GM21515 (cell line): ENCODE results near the gene TIAM2.
"Not testable (repeated sequence)": the region's sequence is repeated elsewhere in the genome, so short reads cannot be mapped to it uniquely, and the experiment has no call there.

Experiments
- ATAC-seq: cut with Tn5 transposase; IDR thresholded peaks from one replicate; pipeline ENCODE4 v1.9.1; 2021; ENCODE audit not compliant: unreplicated experiment

Gene TIAM2

DNA sequence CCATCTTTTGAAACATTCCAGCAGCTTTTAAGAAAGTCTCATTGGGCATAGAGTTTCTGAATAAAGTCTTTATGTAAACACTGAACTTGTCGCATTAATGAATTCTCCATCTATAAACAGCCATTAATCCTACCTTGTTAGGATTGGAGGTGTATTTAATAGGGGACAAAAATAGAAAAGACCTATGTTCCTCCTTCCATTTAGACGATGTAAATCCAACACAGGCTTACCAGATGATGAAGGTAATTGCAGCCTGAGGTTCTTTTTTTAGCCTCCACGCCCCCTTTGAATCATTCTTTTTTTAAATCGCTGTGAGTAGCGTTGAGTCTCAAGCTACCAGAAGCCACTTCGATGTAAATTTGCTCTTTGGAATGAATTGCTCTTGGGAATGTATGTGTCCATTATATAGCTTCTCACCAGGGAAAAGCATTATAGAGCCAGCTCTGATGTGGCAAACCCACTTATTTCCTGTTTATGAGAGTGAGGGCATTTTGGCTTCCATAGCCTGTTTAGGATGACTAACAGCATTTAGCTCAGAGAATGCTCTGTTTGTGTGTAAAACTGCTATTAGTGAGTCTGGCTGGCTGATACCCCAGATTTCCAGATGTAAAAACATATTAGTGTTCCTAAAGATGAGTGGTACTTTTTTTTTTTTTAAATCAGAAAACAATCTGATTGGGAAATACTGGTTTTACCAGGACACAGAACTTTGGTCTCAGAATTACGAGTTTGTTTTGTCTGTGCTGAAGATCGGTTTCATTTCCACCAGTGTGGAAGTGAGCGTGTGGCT lies 193.8 kb downstream of the TIAM2 start:
- ATAC-seq: no peak

DNA sequence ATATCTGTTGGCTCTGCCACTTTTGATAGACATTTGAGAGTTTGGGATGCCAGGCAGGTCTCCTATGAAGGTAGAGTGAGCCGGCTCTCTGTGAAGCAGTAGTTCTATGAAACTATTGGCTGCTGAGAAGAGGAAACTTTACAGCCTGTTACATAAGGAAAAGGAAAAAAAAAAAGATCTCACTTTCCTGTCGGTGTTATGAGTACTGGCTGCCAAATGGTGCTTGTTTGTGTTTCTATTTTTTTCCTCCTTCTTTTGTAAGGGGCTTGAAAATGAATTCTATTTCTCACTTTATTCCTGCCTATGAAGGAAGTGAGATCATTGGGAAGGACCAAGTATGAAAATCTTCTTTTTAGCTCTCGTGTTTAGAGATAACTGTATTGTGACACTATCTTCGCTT lies 195.6 kb downstream of the TIAM2 start:
- no peak for ATAC-seq

DNA sequence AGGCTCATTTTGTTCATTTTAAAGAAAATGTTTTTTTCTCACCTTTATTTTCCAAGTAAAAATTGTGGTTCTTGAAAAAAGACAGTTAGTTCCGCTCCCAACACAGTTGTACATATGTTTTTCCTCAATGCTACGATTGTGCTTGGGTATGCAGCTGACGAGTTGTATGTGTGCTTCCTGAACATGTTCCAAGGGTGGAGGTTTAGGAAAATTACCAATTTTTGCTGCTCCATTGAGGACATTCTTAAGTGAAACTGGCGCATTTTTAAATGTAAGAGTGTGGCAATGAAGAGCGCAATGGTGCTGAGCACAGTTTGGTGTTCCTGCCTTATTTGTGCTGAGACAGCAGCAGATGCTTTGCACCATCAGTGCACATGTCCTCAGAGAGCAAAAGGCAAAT lies 198.4 kb downstream of the TIAM2 start:
- no peak for ATAC-seq

DNA sequence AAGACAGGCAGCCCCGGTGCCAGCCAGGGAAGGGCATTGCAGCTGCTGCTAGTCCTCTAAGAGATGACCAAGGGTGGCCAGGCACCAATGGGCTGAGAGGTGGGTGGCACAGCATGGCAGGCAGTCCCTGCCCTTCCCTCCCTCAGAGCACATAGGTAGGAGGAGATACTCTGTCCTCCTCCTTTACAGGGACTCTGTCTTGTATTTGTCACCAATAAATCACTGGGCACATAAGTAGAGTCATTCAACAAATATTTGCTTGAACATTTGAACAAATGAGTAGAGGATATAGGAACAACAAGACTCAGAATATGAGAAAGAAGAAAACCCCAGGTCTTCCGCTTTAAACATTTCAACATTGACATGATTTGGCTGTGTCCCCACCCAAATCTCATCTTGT lies 199.3 kb downstream of the TIAM2 start:
- ATAC-seq: no peak

DNA sequence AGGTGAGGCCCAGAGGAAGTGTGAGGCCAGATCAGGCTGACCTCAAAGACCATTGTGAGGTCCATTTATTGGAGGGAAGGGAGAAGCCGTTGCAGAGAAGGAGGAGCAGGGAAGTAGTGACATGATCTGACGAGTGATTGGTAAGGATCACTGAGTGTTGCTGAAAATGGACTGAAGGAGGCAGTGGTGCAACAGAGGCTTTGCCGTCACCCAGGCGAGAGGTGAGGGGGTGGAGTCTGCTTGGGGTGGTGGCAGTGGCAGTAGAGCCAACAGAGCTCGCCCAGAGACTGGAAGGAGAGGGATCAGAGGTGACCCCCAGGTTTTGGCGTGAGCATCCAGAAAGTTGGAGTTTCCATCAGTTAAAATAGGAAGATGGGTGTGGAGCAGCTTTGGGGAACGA lies 200.8 kb downstream of the TIAM2 start:
- no peak for ATAC-seq

DNA sequence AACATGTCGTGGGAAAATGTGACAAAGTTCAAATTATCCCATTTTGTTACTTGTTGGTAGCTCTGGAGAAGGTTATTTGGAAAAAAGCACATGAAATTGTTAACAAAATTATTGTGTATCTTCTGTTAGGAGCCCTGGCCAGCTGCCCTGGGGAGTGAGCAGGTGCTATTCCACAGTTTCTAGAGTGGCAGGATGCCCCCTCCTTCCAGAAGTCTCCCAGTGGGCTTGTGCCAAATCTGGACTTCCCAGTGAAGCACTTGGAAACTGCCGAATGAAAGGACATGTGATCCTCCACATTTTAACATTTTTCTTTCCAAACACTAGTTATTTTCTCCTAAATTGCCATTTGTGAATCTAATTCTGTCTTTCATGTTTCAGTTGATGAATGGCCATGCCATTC lies 201.8 kb downstream of the TIAM2 start:
- no peak for ATAC-seq

DNA sequence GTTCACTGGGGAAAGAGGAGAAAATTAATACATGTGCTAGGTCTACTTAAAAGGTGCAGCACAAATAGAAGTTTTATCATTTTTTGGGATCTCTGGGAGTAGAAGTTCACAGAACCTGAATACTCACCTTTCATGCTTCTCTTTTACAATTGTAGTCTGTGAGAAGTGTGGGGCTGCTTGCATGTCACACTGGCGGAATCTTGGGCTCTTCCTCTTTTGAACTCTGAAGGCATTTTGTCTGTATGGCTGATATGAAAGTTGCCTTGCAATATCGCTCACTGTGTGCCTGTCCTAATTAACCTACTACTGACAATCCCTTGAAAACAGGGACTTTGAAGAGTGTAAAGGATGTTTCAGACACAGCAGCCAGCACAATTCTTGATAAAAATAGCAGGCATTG lies 202.8 kb downstream of the TIAM2 start:
- ATAC-seq: no peak

DNA sequence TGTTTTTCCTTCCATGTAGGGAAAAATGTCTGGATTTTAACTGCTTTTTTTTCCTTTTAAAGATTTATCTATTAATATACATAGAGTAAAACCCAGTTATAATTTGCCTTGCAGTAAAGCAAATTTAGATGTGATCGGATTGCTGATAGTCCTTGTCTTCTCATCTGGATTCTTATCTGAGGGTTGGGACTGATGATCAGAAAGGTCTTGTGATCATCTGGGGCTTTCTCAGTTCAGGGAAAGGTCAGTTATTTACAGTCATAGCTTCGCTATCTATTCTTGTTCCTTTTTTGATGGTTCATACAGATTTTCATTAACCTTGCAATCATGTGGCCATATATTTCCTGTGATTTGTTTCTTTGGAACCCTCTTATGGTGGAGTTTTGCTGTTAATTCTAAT lies 204.9 kb downstream of the TIAM2 start:
- peak; percentile 60 for ATAC-seq

DNA sequence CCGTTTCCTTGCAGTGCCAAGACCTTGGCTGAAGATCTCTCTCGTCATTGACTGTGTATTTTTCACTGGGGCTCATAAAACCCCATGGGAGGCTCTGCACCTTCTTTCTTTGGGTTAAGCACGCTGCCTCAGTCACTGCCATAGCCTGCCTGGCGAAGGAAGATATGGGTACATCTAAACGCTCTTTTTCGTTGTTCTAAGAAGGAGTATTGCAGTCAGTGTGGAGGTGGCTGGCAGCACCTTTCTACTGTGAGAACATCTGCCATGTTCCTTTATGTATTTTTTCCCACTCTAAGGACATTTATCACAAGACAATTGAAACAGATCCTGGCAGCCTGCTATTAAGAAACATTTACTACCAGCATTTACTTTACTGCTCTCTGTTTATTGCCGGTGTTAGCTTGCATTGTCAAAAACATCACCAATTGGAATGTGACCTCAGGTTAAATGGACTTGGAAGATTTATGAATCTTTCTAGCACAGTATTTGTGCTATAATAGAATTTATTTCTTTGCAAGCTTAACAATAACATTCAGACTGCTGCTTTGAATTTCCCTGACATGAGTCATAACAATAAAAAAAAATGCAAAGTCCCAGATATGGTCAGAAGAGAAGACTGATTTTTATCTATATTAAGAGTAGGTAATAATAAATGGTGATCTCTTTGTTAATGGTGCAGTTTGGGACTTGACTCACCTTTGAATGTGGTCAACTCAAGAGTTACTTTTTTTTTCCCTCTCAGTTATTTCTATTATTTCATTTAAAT lies 206.5 kb downstream of the TIAM2 start:
- ATAC-seq: no peak

DNA sequence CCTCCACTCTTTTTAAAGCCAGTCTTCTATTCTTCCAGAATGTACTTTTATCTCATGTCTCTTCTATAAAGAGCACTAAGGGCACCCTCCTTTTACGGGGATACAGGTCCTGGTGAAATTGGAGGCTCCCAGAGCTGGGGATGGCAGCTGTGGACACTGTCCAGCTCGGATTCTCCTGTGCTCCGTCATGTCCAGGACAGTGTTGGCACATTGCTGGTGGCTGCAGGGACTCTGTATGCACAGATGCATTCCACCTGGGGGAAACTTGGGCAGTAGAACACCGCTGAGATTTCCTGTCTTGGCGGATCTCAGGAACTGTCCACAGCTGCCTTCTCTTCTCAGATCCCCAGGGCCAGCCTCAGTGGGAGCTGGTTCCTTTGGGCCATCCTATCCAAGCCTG lies 212.1 kb downstream of the TIAM2 start:
- ATAC-seq: no peak

DNA sequence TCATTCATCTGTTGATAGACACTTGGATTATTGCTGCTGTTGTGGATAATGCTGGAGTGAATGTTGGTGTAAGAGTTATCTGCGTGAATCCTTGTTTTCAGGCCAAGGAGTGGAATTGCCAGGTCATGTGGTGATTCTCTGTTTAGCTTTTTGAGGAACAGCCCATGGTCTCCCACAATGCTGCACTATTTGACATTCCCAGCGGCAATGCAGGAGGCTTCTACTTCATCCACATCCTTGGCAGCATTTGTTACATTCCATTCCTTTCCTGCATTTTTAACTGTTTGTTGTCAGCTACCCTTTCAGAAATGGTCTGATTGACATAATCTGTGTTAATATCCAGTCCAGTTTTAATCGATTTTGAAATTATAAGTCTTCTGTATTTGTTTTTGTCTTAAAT lies 217.0 kb downstream of the TIAM2 start:
- no peak for ATAC-seq

DNA sequence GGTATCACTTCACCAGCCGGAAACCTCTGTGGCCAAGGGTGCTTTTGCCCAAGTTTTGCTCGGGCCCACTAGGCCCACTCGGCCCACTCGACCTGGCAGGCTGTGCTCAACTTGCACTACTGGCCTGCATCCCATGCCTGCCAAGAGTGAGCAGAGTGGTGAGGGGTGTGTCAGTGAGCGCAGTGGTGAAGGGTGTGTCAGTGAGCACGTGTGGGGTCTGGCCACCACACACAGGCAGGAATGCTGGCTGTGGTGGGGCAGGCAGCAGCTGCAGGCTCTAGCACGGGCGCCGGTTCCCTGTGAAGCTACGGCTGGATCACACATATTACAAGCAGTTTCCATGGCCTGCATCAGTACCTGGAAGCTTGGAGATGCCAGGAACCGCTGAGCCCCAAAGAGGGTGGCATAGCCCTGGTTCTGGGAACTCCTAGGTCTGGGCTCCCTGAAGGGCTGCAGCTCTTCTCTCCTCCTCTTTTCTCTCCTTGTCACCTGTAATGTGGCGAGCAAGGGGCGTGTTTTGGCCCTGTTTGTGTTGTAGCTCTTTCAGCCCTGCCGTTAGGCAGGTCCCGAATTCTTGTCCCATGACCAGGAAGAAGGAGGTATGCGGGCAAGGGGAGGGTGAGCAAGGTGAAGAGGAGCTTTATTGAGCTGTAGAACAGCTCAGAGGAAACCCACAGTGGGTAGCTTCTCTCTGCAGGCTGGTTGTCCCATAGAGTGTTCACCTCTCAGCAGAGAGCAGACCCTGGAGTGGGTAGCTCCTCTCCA lies 217.7 kb downstream of the TIAM2 start:
- ATAC-seq: no peak

DNA sequence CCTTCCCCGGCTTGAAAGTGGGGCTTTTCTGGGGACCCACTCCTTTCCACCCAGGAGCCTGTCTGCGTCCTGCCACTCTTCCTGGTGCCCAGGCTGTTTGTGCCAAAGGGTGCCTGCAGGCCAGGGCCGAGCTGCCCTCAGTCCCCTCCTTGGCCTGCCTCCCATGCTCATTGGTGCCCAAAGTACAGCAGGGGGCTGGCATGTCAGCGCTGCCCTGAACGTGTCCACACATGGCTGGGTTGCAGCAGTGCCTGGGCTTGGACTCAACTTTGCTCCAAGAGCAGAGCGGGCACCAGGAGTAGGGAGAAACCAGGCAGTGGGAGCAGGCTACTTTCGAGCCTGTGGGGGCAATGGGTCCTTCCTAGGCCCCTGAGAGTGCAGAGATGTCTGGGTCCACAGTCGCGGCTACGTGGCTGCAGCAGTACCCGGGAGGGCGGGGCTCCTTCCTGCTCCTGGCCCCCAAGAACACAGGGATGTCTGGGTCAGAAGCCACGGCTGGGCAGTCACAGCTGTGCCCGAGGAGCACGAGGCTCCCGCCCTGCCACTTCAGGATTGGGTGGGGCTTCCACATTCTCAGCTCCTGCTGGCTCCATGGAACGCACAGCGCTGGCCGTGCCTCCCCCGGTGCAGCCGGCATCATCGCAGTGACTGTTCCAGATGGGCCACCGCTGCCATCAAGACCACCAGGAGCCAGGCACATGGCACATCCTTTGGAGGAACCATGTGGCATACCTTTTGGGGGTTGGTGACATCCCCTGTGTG lies 218.7 kb downstream of the TIAM2 start:
- ATAC-seq: no peak

DNA sequence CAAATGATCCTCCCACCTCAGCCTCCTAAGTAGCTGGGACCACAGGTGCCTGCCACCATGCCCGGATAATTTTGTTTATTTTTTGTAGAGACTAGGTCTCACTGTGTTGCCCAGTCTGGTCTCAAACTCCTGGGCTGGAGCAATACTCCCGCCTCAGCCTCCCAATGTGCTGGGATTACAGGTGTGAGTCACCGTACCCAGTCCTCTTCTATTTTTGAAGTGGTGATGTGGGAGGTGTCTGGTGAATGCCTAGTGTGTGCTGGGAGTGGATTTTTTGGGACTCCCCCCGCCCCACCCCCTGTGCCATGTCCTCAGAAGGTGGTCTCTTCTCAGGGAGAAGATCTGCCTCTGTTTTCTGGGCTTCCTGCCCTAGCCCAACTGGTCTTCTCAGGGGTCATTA lies 220.8 kb downstream of the TIAM2 start:
- no peak for ATAC-seq

DNA sequence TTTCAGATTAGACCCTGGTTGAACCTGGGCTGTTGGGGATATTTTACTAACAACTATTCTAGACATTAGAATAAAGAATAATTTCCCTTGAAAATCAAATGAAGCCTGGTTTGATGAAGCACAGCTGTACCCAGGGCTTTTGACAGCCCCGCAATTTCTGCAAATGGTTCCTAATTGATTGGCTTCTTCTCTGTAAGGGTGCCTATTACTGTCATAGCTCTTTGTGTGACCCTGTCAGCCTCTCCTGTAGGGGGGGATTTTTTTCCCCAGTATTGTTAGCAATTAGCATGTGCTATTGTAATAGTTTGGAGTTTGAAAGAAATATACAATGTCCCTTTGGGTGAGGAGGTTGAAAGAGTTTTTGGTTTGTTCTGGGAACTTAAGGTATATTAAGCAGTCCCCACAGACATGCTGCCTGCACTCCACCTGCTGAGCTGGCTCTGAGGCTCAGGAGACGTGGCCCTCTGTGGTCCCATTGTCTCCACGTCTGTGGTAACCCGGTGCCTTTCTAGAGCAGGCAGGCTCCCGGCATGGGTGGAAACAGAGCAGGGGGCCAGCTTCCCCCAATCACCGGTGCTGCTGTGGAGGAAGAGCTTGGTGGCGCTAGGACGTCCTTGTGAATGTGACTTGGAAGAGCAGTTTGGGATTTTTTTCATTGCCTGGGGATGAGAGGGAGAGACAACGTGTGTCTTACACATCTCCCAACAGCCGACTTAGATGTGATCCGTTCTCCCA lies 221.4 kb downstream of the TIAM2 start:
- no peak for ATAC-seq

DNA sequence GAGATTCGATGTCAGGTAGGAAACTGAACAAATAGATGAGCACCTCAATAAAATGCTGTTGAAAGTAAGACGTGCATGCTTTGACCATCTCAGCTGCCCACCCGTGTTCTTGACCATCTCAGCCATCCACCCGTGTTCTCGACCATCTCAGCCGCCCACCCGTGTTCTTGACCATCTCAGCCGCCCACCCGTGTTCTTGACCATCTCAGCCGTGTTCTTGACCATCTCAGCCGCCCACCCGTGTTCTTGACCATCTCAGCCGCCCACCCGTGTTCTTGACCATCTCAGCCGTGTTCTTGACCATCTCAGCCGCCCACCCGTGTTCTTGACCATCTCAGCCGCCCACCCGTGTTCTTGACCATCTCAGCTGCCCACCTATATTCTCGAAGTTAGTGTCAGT lies 223.6 kb downstream of the TIAM2 start:
- ATAC-seq: not testable (repeated sequence)

DNA sequence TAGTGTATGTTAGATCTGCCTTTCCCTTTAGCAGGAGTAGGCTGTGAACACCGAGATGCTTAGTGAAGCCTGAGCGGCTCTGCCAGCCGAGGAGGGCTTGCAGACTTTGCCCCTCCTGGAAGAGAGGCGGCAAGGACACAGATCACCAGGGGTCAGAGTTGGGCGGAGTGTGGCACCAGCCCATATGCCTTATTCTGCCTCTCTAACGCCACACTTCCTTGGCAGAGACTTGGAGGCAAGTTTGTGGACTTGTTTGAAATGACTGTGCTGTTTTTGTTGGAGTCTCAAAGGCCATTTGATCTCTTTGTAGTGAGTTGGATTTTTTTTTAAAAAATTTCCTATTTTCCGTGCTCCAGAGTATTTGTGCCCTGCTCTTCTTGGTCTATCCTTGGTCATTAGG lies 224.2 kb downstream of the TIAM2 start:
- ATAC-seq: no peak

DNA sequence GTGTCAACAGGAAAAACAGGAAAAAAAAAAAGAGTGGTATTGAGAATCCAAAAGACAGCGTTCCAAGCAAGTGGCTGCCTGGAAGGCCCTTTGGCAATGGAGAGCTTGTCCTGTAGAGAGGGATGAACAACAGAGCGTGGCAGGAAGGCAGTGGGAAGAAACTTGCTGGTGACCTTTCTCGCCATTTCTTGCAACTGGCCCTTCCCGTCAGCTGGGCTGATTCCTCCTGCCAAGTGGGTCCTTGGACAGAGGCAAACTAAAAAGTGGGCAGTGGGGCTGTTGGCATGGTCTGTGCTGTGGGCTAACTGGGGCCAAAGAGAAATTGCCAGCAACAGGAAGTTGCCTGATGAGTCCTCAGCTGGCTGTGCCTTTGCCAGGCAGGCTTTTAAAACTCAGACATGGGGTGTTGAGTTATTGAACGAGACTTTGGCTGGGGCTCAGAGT lies 224.8 kb downstream of the TIAM2 start:
- no peak for ATAC-seq

DNA sequence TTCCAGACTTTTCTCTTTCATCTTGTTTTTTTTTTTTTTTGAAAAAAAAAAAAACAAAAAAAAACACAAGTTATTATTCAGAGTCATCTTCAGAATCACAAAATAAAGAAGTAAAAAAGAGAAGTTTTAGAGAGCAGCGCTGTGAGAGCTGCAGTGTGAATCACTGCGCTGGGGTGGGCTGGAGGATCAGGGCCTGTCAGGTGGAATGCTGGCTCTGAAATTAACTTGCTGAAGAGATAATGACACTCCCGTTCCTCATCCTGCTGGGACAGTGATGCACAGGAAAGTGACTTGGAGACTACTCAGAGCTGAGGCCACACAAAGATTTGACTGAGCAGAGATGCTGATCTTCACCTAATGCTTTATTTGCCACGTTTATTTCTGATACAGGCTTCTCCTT lies 226.0 kb downstream of the TIAM2 start:
- ATAC-seq: no peak

DNA sequence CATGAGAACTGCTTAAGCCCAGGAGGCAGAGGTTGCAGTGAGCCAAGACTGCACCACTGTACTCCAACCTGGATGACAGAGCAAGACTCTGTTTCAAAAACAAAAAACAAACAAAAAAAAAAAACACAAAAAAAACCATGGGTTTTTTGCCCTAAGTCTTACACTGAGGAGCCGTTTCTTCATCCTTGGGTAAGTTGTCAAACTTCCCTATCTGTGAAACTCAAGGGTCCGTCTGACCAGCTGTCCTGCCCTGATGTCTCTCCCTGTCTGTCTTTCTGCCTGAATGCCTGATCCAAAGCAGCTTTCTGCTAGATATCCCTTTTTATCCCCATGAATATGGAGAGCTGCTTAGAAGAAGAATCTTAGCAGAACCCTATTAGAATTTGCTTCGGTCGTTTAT lies 227.4 kb downstream of the TIAM2 start:
- no peak for ATAC-seq
